Middle frontal gyrus (tissue), 1 donor: ENCODE results near the gene TMEM30B.

Source experiments
- DNase-seq: peaks from one replicate; pipeline ENCODE4 v3.0.0-alpha.2; 2015; ENCODE audit warnings: low spot score; ENCODE audit errors: extremely low spot score

The TMEM30B gene

GRCh38 chr14:61238611-61239245 is 42.4 kb downstream of the TMEM30B start:
- no peak for DNase-seq

DNA sequence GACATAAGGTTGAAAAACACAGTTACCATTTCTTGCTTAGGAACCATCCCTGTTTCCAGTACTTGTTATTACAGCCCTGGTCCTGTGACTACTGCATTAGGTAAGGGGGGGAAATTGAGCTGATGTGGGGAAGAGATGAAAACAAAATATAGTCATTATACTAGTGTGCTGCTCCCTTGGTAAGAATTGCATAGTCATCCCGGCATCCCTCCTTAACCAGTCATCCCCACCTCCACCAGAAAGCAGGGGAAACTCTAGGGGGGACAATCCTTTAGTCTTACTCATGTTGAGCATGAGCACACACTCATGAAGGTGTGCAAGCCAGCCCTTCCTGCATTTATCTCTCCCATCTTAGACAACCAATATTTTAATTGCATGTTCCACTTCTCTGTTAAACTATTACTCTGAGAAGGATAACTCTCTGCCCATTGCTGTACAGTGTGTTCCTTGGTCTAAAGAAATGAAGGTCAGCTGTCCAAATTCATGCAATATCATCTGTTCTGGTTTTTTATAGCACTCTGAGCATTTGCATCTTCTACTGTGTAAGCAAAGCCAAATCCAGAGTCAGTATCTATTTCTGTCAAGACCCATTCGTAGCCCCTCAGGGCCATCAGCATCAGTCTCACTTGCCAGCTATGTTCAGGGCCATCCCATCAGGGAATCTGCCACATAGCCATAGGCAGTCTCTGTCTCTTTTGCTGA is 46.8 kb downstream of the TMEM30B start:
- no peak for DNase-seq

- DNase-seq, result no peak
These were observed 47.6 kb downstream of the TMEM30B start for GRCh38 chr14:61233436-61233956.

DNA sequence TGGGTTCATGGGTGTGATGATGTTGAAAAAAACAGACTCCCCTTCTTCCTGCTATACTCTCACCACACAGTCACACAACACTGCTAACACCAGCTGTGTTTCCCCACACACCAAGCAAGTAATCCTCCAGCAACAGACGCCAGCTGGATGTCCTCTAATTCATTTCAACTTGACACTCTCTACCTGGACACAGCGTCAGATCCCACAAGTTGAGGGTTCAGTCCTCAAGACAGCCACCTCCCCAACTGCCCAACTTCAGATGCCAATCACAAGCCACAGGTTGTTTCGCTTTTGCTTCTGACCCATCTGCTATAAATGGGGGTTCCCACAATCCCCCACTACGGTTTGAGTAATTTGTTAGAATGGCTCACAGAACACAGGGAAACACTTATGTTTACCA is 49.3 kb downstream of the TMEM30B start:
- DNase-seq, result no peak

- DNase-seq, result no peak
These were observed 51.2 kb downstream of the TMEM30B start for GRCh38 chr14:61229981-61230380.

DNA sequence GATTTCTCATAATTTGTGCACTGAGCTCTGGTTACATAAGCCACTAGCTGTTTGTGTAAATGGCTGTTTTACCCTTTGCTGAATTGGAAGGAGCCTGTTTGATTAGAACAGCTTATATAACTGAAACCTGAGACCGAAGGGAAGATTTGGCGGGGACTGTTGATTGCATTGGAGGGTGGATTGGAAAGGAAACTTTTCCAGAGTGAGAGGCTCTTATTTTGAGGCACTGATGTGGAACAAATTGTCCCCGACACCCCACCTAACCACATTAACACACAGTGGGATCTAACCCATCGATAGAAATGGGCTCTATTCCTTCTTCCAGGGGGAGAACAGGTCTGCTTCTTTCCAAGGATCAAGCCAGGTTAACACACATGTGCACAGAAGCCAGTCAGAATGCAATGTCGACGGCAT is 51.7 kb downstream of the TMEM30B start:
- no peak for DNase-seq

GRCh38 chr14:61227884-61228591 is 53.1 kb downstream of the TMEM30B start:
- DNase-seq, result no peak
